GM21723 (cell line): Measurements from ENCODE around the gene GPR34.
"Not testable (repeated sequence)": the region's sequence is repeated elsewhere in the genome, so short reads cannot be mapped to it uniquely, and the experiment has no call there.

Experiments used
- ATAC-seq: cut with Tn5 transposase; IDR thresholded peaks from one replicate; pipeline ENCODE4 v1.9.1; 2021; ENCODE audit warnings: mild to moderate bottlenecking, moderate library complexity; ENCODE audit not compliant: unreplicated experiment

Gene GPR34

GRCh38 chrX:41692162-41692749 lies 3.5 kb downstream of the GPR34 start:
- ATAC-seq, result no peak

GRCh38 chrX:41693024-41693423 lies 4.3 kb downstream of the GPR34 start:
- no peak for ATAC-seq

GRCh38 chrX:41695426-41695825 lies 6.7 kb downstream of the GPR34 start:
- no peak for ATAC-seq

DNA sequence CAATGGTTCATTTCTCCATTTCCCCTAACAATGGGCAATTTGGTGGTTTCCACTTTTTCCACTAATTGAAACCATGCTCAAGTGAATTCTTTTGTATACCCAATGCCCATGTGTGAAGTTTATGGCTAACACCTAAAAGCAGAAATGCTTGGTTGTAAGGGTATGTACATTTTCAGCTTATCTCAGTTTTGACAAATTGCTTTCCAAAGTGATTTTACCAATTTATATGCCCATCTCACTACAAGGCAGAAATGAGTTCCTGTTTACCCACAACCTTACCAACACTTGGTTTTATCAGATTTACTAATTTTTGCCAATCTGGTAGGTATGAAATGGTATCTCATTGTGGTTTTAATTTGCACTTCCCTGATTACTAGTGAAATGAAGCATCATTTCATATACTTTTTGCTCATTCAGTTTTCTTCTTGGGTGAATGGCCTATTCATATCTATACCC lies 14.8 kb downstream of the GPR34 start:
- ATAC-seq, result no peak

- no peak for ATAC-seq
These were observed 16.3 kb downstream of the GPR34 start for GRCh38 chrX:41705042-41705441.

DNA sequence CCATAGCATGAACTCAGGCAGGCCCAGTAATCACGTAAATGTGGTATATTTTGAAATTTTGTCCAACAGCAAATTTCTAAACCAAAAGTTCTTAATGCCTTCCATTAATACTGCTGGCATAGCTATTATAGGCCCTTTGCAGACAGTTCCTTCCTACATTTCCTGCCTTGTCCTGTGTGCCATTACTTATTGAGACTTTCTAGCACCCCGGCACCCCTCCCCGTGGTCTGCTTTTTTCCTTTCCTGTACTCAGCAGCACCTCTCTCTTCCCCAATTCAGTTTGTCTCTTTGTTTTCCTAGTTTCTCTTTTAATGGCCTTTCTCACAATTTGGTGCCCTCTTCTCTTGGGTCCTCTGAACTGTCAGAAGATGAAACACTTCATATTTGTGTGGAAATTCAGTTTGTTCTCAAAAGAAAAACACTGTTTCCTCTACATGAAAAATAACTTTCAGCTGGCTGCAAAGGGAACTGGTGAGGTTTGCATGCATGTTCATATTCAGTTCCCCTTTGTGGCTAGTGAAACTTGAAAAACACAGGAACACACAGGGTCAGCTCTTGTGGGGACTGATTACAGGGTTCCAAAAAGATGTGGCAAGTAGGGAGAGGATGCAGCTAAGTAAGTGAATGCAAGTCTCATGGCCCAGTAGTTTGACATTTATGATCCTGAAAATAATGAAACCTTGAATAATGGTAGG lies 17.1 kb downstream of the GPR34 start:
- ATAC-seq, result peak; percentile 91

GRCh38 chrX:41707218-41707617 lies 18.4 kb downstream of the GPR34 start:
- no peak for ATAC-seq

DNA sequence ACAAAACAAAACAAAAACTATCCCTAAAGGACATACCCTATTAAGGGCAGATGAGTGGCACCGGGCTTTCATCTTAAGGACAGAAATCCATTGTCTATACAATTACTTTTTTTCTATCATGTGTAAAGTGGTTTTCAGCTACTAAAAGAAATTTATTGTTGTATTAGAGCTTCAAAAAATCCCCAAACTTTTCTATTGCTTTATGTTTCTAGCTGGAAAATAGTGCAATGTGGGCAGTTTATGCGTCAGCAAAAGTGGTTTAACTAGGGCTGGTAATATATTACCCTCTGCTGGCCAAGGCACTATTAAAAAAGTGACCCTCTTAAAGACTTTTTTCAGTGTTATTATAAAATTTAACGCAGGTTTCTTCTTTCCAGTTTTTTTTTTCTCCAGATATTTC lies 19.7 kb downstream of the GPR34 start:
- no peak for ATAC-seq

GRCh38 chrX:41711021-41711667 lies 22.4 kb downstream of the GPR34 start:
- no peak for ATAC-seq

DNA sequence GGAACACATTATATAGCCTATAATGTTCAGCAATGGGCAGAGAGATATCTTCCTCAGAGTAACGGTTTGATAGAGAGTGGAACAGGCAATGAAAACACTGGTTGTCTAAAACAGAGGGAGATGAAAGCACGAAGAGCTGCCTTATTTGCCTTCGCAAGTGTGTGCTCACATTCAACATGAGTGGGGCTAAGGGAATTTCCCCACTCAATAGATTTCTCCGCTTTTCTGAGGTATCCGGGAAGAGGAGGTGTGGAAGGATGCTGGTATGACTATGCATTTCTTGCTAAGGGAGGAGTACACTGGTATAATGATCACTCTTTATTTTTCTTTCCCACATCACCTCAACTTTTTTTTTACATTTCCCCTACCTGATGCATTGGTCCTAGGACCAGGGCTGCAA lies 27.4 kb downstream of the GPR34 start:
- ATAC-seq, result no peak

DNA sequence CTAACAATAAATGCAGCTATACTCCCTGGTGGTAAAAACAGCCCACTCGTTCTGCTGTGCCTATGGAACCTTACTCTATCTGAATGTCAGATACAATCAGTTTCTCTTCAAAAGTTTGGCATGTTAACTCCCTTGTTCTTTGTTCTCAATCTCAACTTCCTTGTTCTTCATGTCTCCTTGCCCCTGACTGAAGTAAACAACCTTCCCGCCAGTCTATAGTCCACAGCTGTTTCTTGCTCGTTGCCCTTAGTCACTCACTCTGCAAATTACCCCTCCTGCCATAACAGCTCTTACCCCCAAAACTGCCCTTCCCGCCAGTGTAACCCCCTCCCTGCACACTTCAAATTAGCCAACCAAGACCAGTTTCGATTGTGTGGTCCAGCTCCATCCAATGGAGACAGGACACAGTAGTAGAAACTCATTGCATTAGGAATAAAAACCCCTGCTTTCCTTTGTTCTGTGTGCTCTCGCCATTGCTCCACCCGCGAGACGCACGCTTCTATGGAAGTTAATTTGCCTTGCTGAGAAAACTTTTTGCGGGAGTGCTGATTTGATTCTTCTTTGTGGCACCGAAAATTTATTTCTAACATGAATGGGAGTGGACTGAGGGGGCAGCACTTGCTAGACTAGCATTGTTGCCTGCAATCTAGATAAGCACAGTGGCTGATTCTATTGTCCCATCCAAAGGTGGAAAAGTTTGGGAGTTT lies 28.1 kb downstream of the GPR34 start:
- no peak for ATAC-seq

- no peak for ATAC-seq
These were observed 29.9 kb downstream of the GPR34 start for GRCh38 chrX:41718481-41719235.

DNA sequence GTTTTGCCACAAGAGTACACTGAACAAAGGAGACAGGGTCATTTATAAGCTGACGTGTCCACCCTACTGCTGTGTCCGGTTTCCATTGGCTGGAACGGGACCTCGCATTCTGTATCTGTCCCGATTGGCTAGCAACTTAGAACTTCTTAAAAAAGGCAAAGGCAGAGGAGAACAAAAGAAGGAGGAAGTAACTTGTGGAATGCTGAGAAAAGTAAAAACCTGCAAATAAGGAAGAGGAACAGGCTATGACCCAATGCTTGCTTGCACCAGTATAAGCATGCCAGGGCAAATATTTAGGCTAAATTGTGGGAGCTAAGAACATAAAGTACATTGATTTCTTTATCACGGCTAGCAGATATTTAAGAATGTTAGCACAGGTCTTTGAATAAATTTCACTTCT lies 30.8 kb downstream of the GPR34 start:
- ATAC-seq, result not testable (repeated sequence)

DNA sequence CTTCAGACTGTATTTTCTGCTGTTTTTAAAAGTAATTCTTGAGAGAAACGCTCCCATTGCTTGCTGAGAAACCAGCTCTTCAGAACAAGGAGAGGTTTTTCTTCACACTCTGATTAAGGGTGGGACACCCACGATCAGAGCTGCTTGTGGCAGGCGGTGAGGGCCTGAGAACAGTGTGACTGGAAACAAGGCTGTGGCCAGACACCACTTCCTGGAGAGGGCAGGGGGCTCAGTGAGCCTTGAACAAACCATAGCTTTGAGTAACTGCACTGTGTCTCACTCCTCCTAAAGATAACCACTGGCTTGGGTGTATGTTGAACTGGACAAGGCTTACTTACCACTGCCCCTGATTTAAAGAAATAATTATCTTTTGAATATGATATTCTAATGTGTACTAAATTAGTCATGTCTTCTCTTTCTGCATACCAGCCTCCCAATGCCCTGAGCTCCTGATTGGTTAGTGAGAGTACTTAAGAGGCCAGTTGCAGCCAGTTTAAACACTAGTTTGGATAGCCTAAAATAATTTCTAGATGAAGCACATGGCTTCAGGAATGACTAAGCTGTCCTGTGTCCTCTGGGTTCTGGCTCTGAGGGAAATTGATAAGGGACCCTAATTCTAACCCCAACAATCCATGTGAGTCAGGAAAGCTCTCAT lies 31.5 kb downstream of the GPR34 start:
- ATAC-seq, result peak; percentile 91

DNA sequence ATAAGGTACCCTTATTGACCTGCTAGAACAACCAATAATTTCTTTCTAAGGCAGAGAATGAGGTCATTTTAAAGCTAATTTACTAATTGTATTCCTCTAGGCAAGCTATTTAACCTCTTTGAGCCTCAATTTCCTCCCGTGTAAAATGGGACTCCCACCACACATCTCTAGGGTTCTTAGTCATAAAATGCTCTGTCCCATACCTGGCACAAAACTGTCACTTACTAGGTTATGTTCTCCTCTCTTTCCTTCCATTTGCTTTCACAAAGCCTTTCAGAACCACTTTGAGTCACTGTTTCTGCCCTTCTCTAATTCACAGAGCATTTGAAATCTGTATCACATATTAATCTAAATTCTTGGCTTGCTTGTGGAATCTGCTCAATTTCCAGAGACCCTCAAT lies 32.8 kb downstream of the GPR34 start:
- ATAC-seq, result no peak

GRCh38 chrX:41722214-41722613 lies 33.4 kb downstream of the GPR34 start:
- no peak for ATAC-seq

DNA sequence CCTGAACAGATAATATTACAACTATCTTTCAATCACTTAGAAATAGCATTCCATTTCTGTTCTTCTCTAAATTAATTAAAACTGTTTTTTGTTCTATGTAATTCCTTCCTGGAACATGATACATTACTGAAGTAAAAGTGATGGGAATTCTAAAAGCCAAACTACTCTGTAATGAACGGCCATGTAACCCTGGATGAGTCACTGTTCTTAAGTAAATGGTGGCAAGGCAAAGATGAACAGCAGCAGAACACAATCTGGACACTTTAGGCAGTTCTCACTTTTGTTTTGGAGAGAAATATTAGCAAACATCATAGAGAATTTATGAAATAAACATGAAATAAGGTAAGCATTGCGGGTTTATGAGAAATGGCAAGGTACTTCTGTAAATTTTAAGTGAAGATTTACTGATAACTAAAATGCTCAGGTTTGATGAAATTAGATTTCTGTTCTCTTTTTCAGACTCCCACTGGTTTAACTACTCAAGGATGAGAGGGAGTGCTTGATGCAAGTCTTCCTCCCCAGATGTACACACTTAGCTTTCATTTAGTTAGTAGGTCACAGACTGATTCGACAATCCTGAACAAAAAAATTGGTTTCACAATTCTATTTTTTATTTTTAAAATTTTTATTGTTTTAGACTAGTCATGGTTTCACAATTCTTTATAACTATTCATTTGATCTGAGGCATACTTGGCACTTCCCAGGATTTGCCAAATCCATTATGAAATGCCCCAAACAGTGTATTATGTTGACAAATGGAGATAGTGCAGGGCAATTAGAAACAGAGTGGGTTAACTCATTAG lies 34.2 kb downstream of the GPR34 start:
- ATAC-seq, result no peak

GRCh38 chrX:41723826-41724225 lies 35.1 kb downstream of the GPR34 start, which contains the start of gene GPR82:
TSS of gene GPR82 (plus strand) at chrX:41724181. CDS start at chrX:41727027, 2,846 bp downstream.
- ATAC-seq, result no peak

- no peak for ATAC-seq
These were observed 39.4 kb downstream of the GPR34 start for GRCh38 chrX:41728125-41728524.
